ENCODE results near the gene CAMK1D. TPM values are rescaled to one million over a fixed set of nuclear protein-coding genes. Genes with fewer than 3 reads are reported as not detected.

CAMK1D gene
- total and polyA plus RNA-seq, 2 donors (not counting 3 experiments of a cell fraction or from before 2014, with no cell fraction given) = 0.37 to 4.2 TPM

DNA sequence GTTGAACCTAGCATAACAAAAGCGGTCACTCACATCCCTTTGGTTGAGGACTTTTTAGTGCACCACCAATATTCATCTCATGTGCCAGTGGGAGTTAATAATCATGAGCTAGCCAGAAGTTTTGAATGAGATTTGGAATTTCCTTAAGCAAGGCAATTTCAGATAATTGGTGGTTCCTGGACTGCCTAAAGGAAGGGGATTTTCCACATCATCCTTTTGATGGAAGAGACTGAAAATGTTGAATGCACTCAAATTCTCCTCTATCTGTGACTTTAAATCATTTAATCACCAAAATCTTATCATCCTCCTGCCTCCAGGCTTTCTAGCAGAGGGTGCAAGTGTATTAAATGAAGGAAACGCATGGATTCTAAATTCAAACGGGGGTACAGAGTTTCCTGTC, 391.5 kb downstream of the CAMK1D start:
- Histone ChIP-seq H3K27ac (ENCODE audit: insufficient read depth, low read depth, low read length) (no peak overlapping the region), H3K4me3 (replicated peaks in 1 of 3; ENCODE audit: insufficient read depth in 1 of 3, low read depth in 1 of 3, low read length in 3 of 3) (no peak overlapping the region), H3K4me1 (ENCODE audit: control insufficient read depth, extremely low read depth, insufficient read depth, low read length) (no peaks in the 10 kb centered on the region), H3K9me1 (replicated peaks; ENCODE audit: control insufficient read depth, extremely low read depth, insufficient read depth, low read length) (no peaks in the 10 kb centered on the region), H3K36me3 (ENCODE audit: control insufficient read depth in 2 of 2, extremely low read depth in 1 of 2, insufficient read depth in 2 of 2, low read length in 2 of 2) (no peaks in the 10 kb centered on the region), H3K9me3 (replicated peaks; ENCODE audit: control insufficient read depth, insufficient read depth, low read length) (no peaks in the 10 kb centered on the region), H3K27me3 (ENCODE audit: control insufficient read depth in 2 of 2, insufficient read depth in 2 of 2, low read length in 2 of 2) (peaks cover 4 to 6% of the 10 kb centered on the region in 2 experiments), H2AFZ (ENCODE audit: low read depth, low read length) (no peak overlapping the region), H3K4me2 (ENCODE audit: insufficient read depth, low read length) (no peak overlapping the region), H4K20me1 (replicated peaks; ENCODE audit: control insufficient read depth, extremely low read depth, insufficient read depth, low read length) (no peaks in the 10 kb centered on the region), H3K9ac (replicated peaks; ENCODE audit: extremely low read depth, insufficient read depth, low read length) (no peak overlapping the region), H3K79me2 (ENCODE audit: control insufficient read depth, insufficient read depth, low read length) (no peaks in the 10 kb centered on the region)
- no peak for TF ChIP-seq GATA2 (IDR thresholded peaks at IDR 0.05; ENCODE audit: insufficient read depth, insufficient read length, low read depth, low read length)
- no peak for TF ChIP-seq JUN (IDR thresholded peaks at IDR 0.05; ENCODE audit: borderline replicate concordance, insufficient read depth, insufficient read length, low read depth)
- no peak for TF ChIP-seq POLR2A (IDR thresholded peaks at IDR 0.05; ENCODE audit: low read depth, low read length)
- TF ChIP-seq, protein P1, sequence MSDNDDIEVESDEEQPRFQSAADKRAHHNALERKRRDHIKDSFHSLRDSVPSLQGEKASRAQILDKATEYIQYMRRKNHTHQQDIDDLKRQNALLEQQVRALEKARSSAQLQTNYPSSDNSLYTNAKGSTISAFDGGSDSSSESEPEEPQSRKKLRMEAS (IDR thresholded peaks at IDR 0.05; ENCODE audit: insufficient read depth, insufficient read length) = no peak
- no peak for TF ChIP-seq POLR2AphosphoS5 (IDR thresholded peaks at IDR 0.05; ENCODE audit: insufficient read depth, low read depth, low read length)
- no peak for TF ChIP-seq MYC (IDR thresholded peaks at IDR 0.05; ENCODE audit: low read depth, low read length)
- no peak for TF ChIP-seq FOS (IDR thresholded peaks at IDR 0.05; ENCODE audit: borderline replicate concordance, insufficient read depth, low read length)
- TF ChIP-seq, protein P2, sequence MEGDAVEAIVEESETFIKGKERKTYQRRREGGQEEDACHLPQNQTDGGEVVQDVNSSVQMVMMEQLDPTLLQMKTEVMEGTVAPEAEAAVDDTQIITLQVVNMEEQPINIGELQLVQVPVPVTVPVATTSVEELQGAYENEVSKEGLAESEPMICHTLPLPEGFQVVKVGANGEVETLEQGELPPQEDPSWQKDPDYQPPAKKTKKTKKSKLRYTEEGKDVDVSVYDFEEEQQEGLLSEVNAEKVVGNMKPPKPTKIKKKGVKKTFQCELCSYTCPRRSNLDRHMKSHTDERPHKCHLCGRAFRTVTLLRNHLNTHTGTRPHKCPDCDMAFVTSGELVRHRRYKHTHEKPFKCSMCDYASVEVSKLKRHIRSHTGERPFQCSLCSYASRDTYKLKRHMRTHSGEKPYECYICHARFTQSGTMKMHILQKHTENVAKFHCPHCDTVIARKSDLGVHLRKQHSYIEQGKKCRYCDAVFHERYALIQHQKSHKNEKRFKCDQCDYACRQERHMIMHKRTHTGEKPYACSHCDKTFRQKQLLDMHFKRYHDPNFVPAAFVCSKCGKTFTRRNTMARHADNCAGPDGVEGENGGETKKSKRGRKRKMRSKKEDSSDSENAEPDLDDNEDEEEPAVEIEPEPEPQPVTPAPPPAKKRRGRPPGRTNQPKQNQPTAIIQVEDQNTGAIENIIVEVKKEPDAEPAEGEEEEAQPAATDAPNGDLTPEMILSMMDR (IDR thresholded peaks at IDR 0.05; ENCODE audit: extremely low read depth in 1 of 2, insufficient read depth in 1 of 2, low read depth in 1 of 2, low read length in 2 of 2) = no peak
- TF ChIP-seq EZH2 (IDR thresholded peaks at IDR 0.05; ENCODE audit: borderline replicate concordance, low read depth, low read length, severe bottlenecking) = no peak
- CTCF ChIA-PET = interaction anchor here (1.7 kb wide), 1 partner anchor 84 kb away, joined by 5 read pairs; no protein-coding TSS in a partner anchor
- BruUV-seq (replicated peaks) = no TSS peak
- dilution Hi-C loops (cut with MboI; ENCODE audit: extremely low pct_ligation_motif_present, low sequenced_read_pairs) (no loop called here), intact Hi-C loops (cut with micrococcal nuclease) (no loop called here)
- FAIRE-seq = no peak
- POLR2A ChIA-PET = no interaction called here
- no peak for DNase-seq (ENCODE audit: low read depth, low spot score)

All from endothelial cell of umbilical vein (primary cell).